Activated T-helper 9 cell treated with anti-CD3 and anti-CD28 coated beads, Interleukin-2, amount 50 U/mL, for 16 hours (primary cell): Measurements from ENCODE around the gene TBC1D1.
"Not testable (repeated sequence)": the region's sequence is repeated elsewhere in the genome, so short reads cannot be mapped to it uniquely, and the experiment has no call there.

Experiments used
- DNase-seq: peaks from one replicate; pipeline ENCODE4 v3.0.0-alpha.2; 2020; ENCODE audit warnings: low read depth

TBC1D1 gene

GRCh38 chr4:37966044-37966443 is 75.2 kb downstream of the TBC1D1 start:
- no peak for DNase-seq

GRCh38 chr4:37967736-37968135 is 76.9 kb downstream of the TBC1D1 start:
- DNase-seq, result no peak

DNA sequence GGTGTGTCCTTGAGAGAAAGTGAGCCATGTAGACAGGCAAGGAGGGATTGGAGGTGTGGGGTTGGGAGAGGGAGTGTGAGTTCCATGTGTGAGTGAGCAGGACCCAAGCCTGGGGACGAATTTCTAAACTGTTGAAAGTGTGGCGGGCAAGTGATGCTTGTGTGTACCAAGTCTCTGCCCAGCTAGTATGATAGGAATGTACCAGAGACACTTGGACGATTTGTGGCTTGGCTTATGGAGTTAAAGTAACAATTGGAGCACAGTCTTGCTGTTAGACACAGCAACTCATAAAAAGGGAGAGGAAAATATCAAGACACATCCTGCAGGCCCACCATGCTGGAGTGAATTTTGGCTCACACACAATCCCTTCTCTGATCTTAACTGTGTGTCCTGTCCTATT is 77.9 kb downstream of the TBC1D1 start:
- no peak for DNase-seq

- peak; percentile 45 for DNase-seq
Observed at GRCh38 chr4:37970702-37971101, 79.8 kb downstream of the TBC1D1 start.

GRCh38 chr4:37971202-37971601 is 80.3 kb downstream of the TBC1D1 start:
- DNase-seq, result no peak

DNA sequence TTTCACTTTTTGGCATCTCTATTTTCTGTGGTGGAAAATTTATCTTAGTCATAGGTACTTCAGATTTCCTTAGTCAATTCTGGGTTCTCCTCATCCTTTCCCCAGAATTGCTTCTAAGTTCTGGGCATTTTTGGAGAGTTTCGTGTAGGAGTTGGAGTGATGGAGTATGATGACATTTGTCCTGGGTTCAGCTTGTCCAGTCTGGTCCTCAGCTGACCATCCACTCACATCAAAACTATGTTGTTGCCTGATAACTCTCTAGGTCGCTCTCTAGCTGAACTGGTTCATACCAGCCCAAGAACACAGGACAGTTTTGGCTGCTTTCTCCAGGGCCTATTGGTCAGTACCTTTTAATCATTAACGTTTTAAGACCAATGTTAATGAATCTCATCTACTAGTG is 82.6 kb downstream of the TBC1D1 start:
- DNase-seq, result no peak

- not testable (repeated sequence) for DNase-seq
Observed at GRCh38 chr4:37975321-37975822, 84.5 kb downstream of the TBC1D1 start.

DNA sequence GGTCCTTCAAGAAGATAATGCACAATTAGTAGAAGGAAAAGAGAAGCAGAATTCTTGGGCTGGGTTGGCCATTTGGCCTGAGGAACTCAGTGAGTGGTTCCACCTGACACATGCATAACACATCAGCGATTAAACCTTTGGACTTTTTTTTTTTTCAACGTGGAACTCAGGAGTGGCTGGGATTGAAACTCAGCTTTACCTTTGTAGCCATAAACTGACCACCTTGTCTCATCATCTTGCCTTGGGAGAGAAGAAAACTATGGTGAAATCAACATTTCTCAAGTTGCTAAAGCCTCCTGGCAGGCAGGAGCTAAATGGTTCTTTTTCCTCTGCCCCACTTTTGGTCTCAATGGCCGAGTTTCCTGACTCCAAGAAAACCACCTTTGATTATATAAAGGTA is 85.6 kb downstream of the TBC1D1 start:
- DNase-seq, result no peak

- peak; percentile 61 for DNase-seq
Observed at GRCh38 chr4:37976991-37977470, 86.1 kb downstream of the TBC1D1 start.

GRCh38 chr4:37977471-37978247 is 86.8 kb downstream of the TBC1D1 start:
- peak; percentile 65 for DNase-seq

GRCh38 chr4:37978248-37978924 is 87.5 kb downstream of the TBC1D1 start:
- DNase-seq, result no peak

DNA sequence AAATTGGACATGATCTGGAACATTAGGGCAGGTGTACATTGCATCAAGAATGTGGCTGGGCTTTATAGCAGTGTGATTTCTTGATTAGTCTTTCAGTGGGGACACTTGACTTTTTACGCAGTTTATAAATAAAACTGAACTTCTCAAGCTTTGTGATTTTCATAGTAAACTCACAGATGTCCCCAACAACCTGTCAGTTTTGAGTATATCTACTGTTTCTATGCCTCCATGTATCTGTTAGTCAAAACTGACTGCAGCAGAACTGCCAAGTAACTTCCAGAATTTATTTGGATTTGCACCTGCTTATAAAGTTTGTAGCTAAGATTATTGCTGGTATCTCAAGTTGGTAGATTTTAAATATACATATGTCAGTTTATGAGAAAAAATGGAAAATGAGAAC is 89.4 kb downstream of the TBC1D1 start:
- DNase-seq, result no peak

GRCh38 chr4:37981425-37981824 is 90.5 kb downstream of the TBC1D1 start:
- no peak for DNase-seq

DNA sequence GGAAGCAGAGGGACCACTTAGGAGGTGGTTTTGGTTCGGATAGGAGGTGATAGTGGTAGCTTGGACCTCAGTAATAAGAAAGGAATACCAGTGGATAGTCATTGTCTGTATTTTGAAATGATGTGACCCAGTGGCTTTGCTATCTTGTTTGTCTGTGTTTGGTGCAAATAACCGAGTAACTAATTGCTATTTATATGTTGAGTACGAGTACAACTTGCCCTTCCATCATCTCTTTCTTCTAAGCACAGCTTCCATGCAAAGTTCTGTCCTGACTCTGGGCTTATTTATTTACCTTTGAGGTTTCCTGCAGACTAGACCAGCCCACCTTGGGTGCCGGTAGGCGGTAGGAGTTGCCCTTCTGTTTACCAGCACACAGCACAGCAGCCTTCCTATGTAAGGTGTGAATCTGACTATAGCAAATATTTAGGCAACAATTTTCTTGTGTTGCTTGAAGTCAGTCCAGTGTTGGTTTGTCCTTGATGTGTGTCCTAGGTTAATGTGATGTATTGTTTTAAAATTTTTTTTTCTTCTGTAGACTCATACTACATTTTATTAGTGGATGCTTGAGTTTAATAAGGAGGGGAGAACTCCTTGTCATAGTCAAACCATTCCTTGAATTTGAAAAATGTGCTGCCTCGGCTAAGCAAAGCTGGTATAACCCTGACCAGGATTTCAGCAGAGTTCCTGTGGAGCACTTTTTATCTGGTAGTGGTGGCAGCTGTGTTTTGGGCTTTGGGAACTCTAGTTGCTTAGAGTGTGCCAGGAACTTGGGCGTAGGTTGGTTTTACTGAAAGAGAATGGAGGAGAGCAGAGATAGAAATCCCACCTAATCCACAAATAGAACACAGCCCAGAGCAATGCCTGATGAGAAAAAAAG is 91.2 kb downstream of the TBC1D1 start:
- no peak for DNase-seq

GRCh38 chr4:37982736-37983135 is 91.9 kb downstream of the TBC1D1 start:
- DNase-seq, result no peak

DNA sequence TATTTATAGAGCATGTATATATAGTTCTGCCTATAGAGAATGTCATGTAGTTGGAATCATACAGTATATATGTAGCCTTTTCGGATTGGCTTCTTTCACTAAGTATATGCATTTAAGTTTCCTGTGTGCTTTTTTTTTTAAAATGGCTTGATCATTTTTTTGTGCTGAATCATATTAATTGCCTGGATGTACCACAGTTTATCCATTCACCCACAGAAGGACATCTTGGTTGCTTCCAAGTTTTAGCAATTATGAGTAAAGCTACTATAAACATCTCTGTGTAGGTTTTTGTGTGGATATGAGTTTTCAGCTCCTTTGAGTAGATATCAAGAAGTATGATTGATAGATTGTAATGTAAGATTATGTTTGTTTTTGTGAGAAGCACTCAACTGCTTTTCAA is 93.1 kb downstream of the TBC1D1 start:
- no peak for DNase-seq

DNA sequence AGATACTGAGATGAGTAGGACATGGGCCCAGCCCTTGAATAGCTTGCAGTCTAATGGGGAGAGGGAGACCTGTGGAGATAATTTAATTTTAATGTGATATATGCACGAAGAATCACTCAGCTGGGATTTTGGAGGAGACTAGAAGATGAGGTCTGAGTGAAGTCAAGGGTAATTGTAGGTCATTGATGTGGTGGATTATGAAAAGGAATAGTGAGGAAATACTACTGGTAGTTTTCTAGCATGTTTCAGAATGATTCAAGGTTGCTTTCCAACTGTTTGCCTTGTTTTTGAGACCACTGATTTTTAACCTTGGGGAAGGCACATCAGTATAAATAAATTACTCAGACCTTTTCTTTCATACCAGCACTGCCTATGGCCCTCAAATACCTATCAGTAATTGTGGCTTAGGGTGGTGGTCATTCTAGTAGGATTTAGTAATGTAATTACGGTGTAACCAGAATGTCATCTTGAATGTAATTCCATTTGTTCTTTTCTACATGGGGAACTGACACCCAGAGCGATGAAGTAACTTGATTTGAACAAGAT is 94.9 kb downstream of the TBC1D1 start:
- DNase-seq, result no peak

- DNase-seq, result no peak
Observed at GRCh38 chr4:37988670-37989069, 97.8 kb downstream of the TBC1D1 start.

DNA sequence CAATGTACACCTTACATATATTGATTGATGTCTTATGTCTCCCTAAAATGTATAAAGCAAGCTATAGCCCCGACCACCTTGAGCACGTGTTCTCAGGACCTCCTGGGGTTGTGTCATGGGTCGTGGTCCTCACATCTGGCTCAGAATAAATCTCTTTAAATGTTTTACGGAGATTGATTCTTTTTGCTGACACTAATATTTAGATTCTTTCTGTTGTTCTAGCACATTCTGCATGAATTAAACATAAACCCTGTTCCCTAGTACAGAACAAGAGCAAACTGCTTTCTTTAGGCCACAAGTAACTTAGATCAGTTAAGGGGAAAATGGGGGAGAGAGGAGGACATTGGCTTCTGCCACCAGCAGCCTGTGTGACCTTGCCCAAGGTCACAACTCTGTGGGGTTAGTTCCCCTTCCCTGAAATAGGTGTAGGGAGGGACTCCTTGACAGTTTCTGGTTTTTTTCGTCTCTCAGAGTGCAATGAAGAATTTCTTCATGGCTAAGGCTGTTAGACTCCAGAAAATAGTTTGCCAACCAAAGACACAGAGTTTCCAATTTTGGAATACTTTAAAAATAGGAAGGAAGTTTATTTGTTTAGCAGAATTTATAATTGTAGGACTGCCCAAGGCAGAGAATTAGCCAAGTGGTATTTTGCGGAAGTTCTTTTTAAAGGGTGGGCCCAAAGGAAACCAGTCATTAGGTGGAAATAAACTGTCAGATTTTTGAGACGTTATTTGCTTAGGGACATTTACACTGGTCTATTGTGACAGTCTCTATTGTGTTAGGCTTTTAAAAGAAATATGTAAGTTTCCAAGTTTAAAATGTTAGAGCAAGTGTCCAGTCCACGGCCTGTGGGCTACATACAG is 98.7 kb downstream of the TBC1D1 start:
- no peak for DNase-seq

DNA sequence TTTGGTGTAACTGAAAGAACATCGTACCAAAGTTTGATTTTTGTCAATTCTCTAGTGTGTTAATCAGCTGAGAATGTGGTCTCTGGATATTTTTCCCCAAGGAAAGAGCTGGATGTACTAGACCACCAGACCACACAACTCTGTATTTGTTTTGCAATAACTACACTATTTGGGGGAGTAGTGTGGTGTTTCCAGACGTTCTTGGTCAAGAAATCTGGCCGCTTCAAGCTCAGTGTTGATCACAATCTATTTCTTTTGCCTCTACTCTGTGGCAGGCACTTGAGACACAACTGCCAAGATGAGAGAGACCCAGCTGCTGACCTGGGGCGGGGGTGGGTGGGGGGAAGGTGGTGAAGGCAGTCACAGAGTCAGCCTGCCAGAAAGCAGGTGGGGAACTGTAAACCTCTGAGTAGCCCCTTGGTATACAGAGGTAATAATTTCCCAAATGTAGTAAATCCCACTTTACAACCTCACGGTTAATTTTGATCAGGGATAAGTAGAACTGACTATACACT is 99.9 kb downstream of the TBC1D1 start:
- DNase-seq, result no peak
